NCI-H526 treated with DMSO at 0.1 percent for 48 hours (cell line): ENCODE measurements around the gene TSPAN5.

Experiments
- DNase-seq: peaks from one replicate; lab custom pipeline; 2025; lab: John Stamatoyannopoulos, UW

The TSPAN5 gene

GRCh38 chr4:98673288-98673644 is 14.9 kb upstream of the TSPAN5 start:
- no peak for DNase-seq

DNA sequence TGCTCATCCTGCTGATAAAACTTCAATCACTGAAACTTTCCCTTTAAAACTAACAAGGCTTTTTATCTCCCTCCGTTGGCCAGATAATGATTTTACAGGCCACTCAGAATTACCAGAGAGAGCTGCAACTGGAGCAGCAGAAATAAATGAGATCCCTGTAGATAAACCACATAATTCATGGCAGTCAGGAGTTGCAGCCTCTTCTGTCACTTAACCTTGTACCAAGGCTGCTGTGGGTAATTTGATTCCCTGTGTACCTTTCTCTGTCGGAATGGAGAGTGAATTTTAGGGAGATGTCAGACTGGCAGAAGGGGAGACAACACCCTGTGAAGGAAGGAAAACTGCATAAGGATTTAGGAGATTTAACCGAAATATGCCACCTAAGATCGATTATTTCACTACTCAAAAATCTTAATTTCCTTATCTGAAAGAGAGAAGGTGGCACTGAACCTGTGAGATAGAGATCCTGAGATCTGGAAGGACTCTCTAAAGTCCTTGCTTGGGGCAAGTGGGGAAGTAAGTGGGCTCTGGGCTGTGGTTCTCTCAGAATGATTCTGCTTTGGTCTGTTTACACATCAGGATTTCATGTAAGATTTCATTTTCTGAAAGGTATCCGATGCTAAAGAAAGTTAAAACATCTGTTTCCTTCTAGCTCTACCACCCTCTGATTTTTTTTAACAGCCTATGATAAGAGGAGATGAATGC is 14.3 kb upstream of the TSPAN5 start:
- no peak for DNase-seq

DNA sequence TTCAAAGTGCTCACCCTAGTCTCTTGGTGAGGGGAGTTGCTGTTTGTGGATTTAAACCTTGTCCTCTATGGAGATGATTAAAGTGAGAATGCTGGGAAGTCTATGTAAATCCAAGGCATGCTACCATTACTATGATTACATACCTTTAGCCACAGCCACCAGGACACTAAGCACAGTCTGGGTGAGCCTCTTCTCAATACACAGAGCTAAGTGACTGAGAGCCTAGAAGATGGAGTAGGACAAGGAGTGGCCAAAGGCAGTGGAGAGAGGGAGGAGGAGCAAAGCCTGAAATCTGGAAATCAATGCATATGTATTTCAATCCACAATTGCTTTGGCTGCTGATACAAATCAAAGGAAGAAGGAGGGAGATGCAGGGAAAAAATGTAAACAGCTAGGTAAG is 12.7 kb upstream of the TSPAN5 start:
- no peak for DNase-seq

- DNase-seq, result no peak
Measured at GRCh38 chr4:98670186-98670585, 11.8 kb upstream of the TSPAN5 start.

DNA sequence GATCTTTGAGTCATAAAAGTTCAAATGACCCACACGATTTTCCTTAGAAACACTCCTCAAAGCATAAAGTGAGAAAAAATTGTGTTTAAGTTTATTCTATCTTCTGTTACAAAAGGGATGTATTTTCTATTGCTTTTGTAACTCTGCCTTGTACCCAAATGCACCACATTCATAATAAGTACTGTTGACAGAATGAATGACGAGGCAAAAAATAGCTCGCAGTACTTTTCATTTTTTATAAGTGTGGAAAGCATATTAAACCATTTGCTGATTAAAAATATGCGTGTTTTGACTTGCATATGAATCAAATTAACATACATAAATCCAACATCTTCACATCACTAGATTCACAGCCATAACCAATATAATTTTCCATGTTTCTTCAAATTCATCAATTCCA is 11.2 kb upstream of the TSPAN5 start:
- DNase-seq, result no peak

- DNase-seq, result no peak
Measured at GRCh38 chr4:98664959-98665358, 6.5 kb upstream of the TSPAN5 start.

- DNase-seq, result no peak
Measured at GRCh38 chr4:98663226-98664006, 5.0 kb upstream of the TSPAN5 start.

DNA sequence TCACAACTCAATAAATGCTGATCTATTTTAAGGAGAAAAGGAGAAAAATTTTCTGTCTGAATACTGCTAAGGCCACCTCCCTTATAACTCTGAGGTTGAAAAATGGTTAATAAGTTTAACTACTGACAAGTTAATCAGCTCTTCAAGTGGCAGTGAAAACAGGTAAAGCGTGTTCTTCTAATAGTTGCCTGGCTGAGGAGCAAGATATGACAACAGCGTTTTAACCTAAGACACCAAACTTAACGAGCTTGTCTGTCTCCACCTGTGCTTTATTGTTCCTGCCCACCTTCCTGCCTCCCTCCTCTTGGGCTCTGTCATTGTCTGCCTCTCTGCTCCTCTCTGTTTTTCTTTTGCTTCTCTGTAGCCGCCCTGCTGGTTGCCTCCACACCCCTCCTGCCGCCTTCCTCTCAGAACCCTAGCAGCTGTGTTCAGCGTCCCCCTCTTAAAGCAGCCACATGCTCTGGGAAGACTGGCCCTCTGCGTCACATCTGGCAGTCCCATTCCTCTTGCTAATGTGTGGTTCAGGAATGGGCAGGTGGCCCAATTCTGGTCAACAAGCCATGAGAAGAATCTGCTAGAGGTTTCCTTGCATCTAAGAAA is 4.3 kb upstream of the TSPAN5 start:
- no peak for DNase-seq

DNA sequence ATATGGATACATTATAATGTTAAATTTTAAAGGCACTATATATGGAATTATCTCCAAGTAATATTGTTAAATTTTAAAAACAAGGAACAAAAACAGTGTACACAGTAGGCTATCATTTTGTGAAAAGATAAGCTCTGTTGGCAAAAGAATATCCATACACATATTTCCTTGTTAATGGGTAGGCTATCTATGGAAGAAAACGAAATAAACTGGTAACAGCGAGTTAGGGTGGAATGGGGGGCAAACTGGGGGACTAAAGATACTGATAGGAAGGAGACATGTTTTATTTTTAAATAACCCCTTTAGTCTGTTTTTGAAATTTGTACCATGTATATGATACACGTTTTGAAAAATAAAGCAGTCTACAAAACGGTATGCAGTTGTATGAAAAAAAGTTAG is 3.6 kb upstream of the TSPAN5 start:
- DNase-seq, result no peak

DNA sequence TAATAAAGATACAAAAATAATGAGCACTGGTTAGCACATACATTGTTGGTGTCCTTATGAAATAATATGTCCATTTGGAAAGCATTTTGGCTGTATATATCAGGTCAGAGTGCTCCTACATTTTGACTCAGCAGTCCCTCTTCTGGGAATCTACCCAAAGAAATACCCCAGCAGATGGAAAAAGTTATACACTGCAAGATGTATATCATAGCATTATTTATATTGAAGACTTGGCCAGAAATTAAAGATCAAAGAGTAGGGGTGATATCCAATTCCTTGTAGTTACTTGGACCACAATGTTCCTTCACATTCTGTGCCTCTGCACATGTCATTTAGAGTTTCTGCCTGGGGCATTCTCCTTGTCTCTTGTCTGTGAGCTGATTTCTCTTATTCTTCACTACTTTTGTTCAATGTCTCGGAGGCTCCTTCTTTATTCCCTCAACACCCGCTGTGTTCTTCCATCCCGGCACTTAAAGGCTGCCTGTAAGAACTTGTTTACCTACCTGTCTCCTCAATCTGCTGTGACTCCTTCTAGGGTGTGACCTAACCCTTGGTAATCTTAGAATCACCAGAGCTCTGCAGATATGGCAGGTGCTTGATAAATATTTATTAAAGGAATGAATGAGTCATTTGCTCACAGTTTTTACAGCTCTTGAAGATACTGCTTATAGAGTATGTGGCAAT is 3.1 kb upstream of the TSPAN5 start:
- no peak for DNase-seq

- no peak for DNase-seq
Measured at GRCh38 chr4:98659741-98660462, 1.5 kb upstream of the TSPAN5 start.

DNA sequence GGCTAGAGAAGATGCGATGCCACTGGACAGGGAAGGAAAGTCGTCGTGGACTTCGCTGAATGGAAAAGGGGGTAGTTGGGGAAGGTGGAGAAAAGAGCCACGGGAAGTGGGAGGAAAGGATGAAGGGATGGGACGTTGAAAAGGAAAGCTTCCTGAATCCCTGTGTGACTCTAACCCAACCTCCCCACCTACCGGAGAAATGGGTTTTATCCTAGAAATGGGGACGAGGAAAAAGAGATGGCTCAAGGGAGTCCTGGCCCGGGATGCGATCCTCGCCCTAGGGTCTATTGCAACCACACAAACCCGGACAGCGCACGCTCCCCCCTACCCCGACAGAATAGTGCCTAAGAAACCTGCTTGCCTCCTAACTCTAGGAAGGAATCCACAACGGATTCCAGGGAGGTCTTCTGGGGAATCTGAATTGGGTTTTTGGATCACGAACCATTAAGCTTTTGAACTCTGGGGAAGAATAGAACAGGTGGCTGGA is 738 bp upstream of the TSPAN5 start:
- peak; percentile 27 for DNase-seq

GRCh38 chr4:98657531-98658286 is 702 bp downstream of the TSPAN5 start:
- peak; percentile 68 for DNase-seq

DNA sequence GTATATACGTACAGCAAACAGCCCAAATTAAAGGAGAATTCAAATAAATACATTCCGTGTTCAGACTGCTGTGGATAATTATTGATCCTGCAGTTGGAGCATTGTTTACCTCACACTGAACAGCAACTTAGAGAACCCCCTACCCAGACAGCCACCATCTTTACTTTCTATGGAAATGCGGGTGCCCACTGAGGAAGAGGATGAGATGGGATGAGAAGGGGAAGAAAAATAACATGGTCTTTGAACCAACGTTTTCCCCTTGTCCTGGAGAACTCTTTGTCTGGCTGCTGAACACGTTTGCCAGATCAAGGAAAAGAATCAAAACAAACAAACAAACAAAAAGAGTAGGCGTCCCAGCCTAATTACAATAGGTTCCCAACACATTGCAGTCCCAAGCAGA is 1.5 kb downstream of the TSPAN5 start:
- no peak for DNase-seq

GRCh38 chr4:98656443-98656842 is 2.0 kb downstream of the TSPAN5 start:
- no peak for DNase-seq

DNA sequence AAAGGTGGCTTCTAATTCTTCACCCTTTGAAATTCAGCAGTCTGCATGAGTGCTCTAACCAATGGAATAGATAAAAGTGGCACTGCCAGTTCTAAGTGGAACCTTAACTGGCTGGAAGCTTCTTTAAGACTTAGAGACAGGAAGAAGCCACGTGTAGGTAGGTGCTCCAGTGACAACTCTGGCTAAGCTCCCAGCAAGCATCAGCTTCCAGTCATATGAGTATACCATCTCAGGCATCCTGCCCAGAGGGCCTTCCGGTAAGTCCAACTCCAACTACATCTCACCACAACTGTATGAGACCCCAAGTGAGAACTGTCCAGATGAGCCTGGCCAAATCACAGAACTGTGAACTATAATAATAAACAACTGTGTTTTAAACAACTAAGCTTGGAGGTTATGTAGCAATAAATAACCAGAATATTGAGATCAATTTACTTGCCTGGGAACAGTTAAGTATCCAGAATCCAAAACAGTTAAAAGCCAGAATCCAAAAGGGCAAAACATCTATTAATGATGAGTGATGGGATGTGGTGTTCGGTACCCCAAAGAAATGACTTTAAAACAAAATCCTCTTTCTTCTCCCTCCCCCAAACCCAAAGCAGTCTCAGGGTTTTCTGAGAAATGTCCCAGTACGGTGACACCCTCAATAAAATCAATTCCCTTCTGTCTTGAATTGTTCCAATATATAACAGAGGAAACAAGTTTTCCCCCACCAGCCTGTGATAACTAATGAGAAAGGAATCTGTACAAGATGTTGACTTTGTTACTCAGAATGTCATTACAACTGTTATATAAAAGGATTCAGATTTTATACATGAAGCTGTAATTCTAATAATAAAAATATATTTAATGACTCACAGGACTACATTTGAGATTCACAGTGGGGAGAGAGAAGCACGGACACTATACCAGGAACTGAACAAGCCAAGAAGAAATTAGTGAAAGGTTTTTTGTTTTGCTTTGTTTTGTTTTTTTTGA is 4.2 kb downstream of the TSPAN5 start:
- DNase-seq, result no peak

DNA sequence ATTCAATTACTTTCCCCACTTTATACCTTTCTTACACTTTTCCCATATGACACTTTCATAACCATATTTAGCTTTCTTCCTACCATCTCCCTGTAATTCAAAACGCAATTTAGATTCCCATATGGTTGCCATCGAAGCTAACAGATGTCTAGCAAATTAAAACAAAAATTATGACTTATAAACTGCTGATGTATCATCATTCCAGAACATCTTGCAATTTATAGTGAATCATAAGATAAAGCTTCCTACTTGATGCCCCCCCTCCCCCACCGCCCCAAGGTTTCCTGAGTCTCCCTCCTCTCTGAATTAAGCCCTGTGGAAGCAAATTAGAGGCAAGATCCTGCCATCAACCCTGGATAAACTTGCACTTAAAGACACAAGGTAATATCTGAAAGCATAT is 5.4 kb downstream of the TSPAN5 start:
- no peak for DNase-seq

DNA sequence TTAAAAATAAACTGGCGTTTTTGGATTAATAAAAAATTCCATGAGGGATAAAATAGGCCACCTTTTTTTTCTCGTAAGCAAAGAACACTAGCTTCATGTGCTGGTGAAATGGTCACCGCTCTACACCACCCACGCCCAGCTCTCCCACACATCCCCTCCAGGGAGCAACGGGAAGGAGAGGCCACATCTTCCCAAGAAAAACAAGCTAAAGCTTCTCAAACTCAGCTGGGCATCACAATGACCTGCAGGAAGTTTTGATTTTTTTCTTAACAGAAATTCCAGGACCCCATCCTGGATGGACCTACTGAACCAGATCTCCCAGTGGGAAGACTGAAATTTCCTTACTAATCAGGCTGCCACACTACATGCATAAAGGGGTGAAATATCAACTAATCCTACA is 9.8 kb downstream of the TSPAN5 start:
- no peak for DNase-seq

- no peak for DNase-seq
Measured at GRCh38 chr4:98646422-98646821, 12.0 kb downstream of the TSPAN5 start.

GRCh38 chr4:98645527-98645926 is 12.9 kb downstream of the TSPAN5 start:
- no peak for DNase-seq
